SK-N-MC (cell line): Measurements from ENCODE around the gene SOCS1.

Experiments used
- DNase-seq: peaks from one replicate; pipeline ENCODE4 v3.0.0-alpha.2; 2011; ENCODE audit warnings: low read depth, low spot score
- H3K27ac ChIP-seq: fragments of 200-600 bp; sonication (generic); 2 replicates; pipeline ENCODE4 v1.5.1; 2016; ENCODE audit warnings: mixed run types
- H3K36me3 ChIP-seq: fragments of 200-600 bp; sonication (generic); 2 replicates; pipeline ENCODE4 v1.6.1; 2017; ENCODE audit warnings: antibody characterized with exemption, low read length, mixed read lengths; ENCODE audit not compliant: insufficient read depth
- H3K4me3 ChIP-seq: fragments of 200-600 bp; sonication (generic); 2 replicates; pipeline ENCODE4 v1.5.1; 2016
- H3K9ac ChIP-seq: fragments of 200-600 bp; sonication (generic); 2 replicates; pipeline ENCODE4 v1.8.0; 2017; ENCODE audit warnings: mixed run types, mixed read lengths; ENCODE audit not compliant: insufficient read length
- H3K9me3 ChIP-seq: fragments of 200-600 bp; sonication (generic); 2 replicates; pipeline ENCODE4 v1.6.1; 2017; ENCODE audit warnings: low read depth, mild to moderate bottlenecking, antibody characterized with exemption, low read length, moderate library complexity, mixed read lengths
- EZH2 ChIP-seq: fragments of 200-600 bp; sonication (generic); IDR thresholded peaks from one replicate; pipeline ENCODE4 v1.6.1; 2017; ENCODE audit warnings: antibody characterized with exemption
- FOXP2 ChIP-seq: optimal IDR thresholded peaks from 2 replicates; pipeline ENCODE3; 2011; ENCODE audit warnings: mild to moderate bottlenecking, moderate library complexity; ENCODE audit not compliant: insufficient read depth; ENCODE audit errors: extremely low read length, control extremely low read depth
- POLR2AphosphoS5 ChIP-seq: IDR thresholded peaks from 2 replicates; pipeline ENCODE4 v1.6.1; 2012; ENCODE audit warnings: mild to moderate bottlenecking, low read depth, low read length, borderline replicate concordance

The SOCS1 gene

DNA sequence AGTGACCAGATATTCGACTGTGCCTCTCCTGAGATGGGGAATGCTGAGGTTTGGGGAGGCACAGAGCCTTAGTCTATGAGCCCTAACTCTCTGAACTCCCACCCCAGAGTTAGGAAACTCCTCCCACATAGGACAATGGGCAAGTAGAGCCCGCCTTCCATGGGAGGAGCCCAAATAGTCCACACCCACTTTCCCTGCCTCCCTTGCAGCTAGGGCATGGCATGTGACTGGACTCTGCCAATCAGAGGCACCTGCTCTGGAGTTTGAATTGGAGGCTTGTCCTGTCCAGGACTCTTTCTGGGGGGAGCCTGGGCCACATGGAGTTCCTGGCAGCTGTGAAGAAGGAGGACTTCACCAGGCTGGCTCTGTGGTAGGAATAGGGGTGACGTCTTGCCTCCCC, 48.4 kb downstream of the SOCS1 start:
- no peak overlapping the region for H3K9ac ChIP-seq
- no peak overlapping the region for H3K4me3 ChIP-seq
- no peaks in the 10 kb centered on the region for H3K36me3 ChIP-seq
- no peak for DNase-seq
- no peaks in the 10 kb centered on the region for H3K9me3 ChIP-seq
- no peak for TF ChIP-seq POLR2AphosphoS5
- no peak overlapping the region for H3K27ac ChIP-seq

DNA sequence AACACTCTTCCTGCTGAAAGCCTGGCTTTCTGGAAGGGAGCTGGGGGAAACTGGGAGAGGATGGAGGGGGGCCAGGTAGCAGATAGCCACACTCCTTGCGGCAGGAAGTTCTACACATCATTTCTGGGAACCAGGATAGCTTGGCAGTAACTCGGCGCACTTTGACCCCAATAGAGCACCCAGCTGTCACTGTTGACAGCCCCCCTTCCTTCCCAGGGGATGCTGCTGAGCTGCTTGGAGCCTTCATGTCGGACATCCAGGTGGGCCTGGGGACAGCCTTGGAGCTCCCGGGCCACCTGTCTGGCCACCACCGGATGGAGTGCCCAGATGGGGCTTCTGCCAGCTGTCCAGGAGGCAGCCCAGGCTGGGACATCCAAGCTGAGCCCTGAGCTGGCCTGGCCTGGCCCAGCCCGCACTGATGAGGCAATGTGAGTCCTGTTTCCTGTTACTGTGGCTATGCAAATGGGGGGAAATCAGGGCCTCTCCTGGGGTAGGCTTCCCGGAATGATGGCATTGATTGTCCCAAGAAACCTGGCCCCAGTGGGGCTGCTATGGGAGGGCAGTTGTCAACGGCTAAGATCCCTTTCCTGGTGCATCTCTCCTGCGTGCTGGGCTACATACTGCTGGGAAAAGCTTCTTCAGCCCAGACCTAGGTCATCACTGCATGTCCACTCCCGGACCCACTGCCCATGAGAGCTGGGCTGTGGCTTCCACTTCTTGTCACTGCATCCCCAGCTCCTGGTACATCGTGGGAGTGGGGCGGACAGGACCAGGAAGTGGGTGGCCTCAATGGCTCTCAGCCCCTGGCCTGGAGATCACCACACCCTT, 50.0 kb downstream of the SOCS1 start:
- H3K4me3 ChIP-seq, result no peak overlapping the region
- no peak overlapping the region for H3K9ac ChIP-seq
- DNase-seq, result no peak
- no peak for TF ChIP-seq POLR2AphosphoS5
- no peak for TF ChIP-seq EZH2
- no peak for TF ChIP-seq FOXP2
- no peaks in the 10 kb centered on the region for H3K36me3 ChIP-seq
- H3K27ac ChIP-seq, result no peak overlapping the region
- H3K9me3 ChIP-seq, result no peaks in the 10 kb centered on the region

DNA sequence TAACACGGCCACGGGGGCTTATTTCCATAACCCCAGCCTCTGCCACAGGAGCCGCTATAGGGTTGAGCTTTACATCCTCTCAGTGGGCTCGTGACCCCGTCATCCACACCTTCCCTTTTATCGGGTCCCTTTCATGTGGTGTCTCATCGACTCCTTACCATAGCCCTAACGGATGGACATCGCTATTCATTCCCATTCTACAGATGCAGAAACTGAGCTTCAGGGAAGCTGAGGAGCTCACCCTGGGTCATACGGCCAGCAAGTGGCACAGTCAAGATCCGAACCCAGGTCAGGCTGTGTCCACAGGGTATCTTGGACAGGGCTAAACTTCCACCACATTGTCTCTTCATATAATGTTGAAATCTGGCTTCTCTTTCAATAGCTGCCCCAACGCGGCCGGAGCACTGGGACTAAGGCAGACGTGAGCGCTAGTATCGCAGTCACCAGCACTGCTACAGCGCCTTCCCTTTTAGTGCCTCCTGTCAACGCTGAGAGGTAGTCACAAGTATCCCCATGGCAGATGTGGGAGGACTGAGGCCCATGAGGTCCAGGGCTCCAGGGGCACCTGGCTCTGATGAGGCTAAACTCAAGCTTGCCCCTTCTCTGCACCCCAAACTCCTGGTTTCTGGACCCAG, 50.8 kb downstream of the SOCS1 start:
- Histone ChIP-seq H3K9me3 (no peaks in the 10 kb centered on the region), H3K9ac (no peak overlapping the region), H3K4me3 (no peak overlapping the region), H3K36me3 (no peaks in the 10 kb centered on the region), H3K27ac (no peak overlapping the region)
- no peak for DNase-seq
- no peak for TF ChIP-seq EZH2
- TF ChIP-seq POLR2AphosphoS5, result no peak
- no peak for TF ChIP-seq FOXP2

DNA sequence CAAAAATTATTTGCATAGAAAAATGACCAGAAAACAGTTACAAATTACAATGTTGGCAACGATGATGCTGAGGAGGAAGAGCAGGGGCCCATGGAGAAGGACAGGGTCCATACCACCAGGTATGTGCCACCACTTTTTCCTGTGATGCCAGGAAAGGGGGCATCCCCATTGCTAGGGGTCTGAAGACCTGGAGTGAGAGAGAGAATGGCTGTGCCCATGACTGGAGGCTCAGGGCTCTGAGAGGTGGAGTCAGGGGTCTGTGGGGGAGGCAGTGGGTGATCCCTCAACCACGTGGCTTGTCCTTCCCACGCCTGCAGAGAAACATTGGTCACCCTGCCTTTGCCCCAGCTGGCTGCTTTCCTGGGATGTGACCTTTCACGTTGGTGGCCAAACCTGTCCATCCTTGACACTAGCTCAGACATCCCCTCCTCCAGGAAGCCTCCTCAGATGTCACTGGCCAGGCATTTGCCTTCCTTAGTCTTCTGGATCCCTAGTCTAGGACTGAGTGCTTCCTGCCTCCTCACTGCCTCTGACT, 51.4 kb downstream of the SOCS1 start:
- Histone ChIP-seq H3K4me3 (no peak overlapping the region), H3K36me3 (no peaks in the 10 kb centered on the region), H3K9me3 (no peaks in the 10 kb centered on the region), H3K9ac (no peak overlapping the region), H3K27ac (no peak overlapping the region)
- TF ChIP-seq POLR2AphosphoS5 (no peak), EZH2 (no peak), FOXP2 (no peak)
- no peak for DNase-seq
